ENCODE measurements around the gene SPRR2D. TPM values are rescaled to one million over a fixed set of nuclear protein-coding genes. Genes with fewer than 3 reads are reported as not detected.

Gene SPRR2D
- total RNA-seq, 1 experiment from 2014 or later, result not detected

Other genes with a start within 250 kb of the SPRR2D start
- not detected in 2 replicates for gene LCE1D, start 244.4 kb downstream of the SPRR2D start, total RNA-seq (2014; rRNA removed; shearing (Covaris generic); ENCODE audit: low replicate concordance)
- gene LCE1C, start 234.5 kb downstream of the SPRR2D start, total RNA-seq (2014; rRNA removed; shearing (Covaris generic); ENCODE audit: low replicate concordance), result not detected in 2 replicates
- not detected in 2 replicates for gene LCE1B, start 229.1 kb downstream of the SPRR2D start, total RNA-seq (2014; rRNA removed; shearing (Covaris generic); ENCODE audit: low replicate concordance)
- gene LCE1A, start 213.6 kb downstream of the SPRR2D start, total RNA-seq (2014; rRNA removed; shearing (Covaris generic); ENCODE audit: low replicate concordance), result not detected in 2 replicates
- gene LCE6A, start 198.3 kb downstream of the SPRR2D start, total RNA-seq (2014; rRNA removed; shearing (Covaris generic); ENCODE audit: low replicate concordance), result not detected in 2 replicates
- gene LCE7A, start 181.1 kb downstream of the SPRR2D start, total RNA-seq (2014; rRNA removed; shearing (Covaris generic); ENCODE audit: low replicate concordance), result not detected in 2 replicates
- gene SMCP, start 162.8 kb downstream of the SPRR2D start, total RNA-seq (2014; rRNA removed; shearing (Covaris generic); ENCODE audit: low replicate concordance), result not detected in 2 replicates
- not detected in 2 replicates for gene IVL, start 132.6 kb downstream of the SPRR2D start, total RNA-seq (2014; rRNA removed; shearing (Covaris generic); ENCODE audit: low replicate concordance)
- gene SPRR5, start 93.9 kb downstream of the SPRR2D start, total RNA-seq (2014; rRNA removed; shearing (Covaris generic); ENCODE audit: low replicate concordance), result not detected in 2 replicates
- not detected in 2 replicates for gene SPRR4, start 70.5 kb downstream of the SPRR2D start, total RNA-seq (2014; rRNA removed; shearing (Covaris generic); ENCODE audit: low replicate concordance)
- gene SPRR1A, start 57.0 kb downstream of the SPRR2D start, total RNA-seq (2014; rRNA removed; shearing (Covaris generic); ENCODE audit: low replicate concordance), result not detected in 2 replicates
- not detected in 2 replicates for gene SPRR3, start 39.4 kb downstream of the SPRR2D start, total RNA-seq (2014; rRNA removed; shearing (Covaris generic); ENCODE audit: low replicate concordance)
- gene SPRR1B, start 9.9 kb downstream of the SPRR2D start, total RNA-seq (2014; rRNA removed; shearing (Covaris generic); ENCODE audit: low replicate concordance), result not detected in 2 replicates
- gene SPRR2A, start 16.4 kb upstream of the SPRR2D start, total RNA-seq (2014; rRNA removed; shearing (Covaris generic); ENCODE audit: low replicate concordance), result not detected in 2 replicates
- gene SPRR2B, start 30.5 kb upstream of the SPRR2D start, total RNA-seq (2014; rRNA removed; shearing (Covaris generic); ENCODE audit: low replicate concordance), result not detected in 2 replicates
- not detected in 2 replicates for gene SPRR2E, start 53.4 kb upstream of the SPRR2D start, total RNA-seq (2014; rRNA removed; shearing (Covaris generic); ENCODE audit: low replicate concordance)
- not detected in 2 replicates for gene SPRR2F, start 72.4 kb upstream of the SPRR2D start, total RNA-seq (2014; rRNA removed; shearing (Covaris generic); ENCODE audit: low replicate concordance)
- gene SPRR2G, start 109.8 kb upstream of the SPRR2D start, total RNA-seq (2014; rRNA removed; shearing (Covaris generic); ENCODE audit: low replicate concordance), result not detected in 2 replicates
- gene LELP1, start 162.3 kb upstream of the SPRR2D start, total RNA-seq (2014; rRNA removed; shearing (Covaris generic); ENCODE audit: low replicate concordance), result not detected in 2 replicates
- 0.07 and 1.0 TPM in 2 replicates for gene PRR9, start 176.5 kb upstream of the SPRR2D start, total RNA-seq (2014; rRNA removed; shearing (Covaris generic); ENCODE audit: low replicate concordance)
- not detected in 2 replicates for gene LORICRIN, start 218.6 kb upstream of the SPRR2D start, total RNA-seq (2014; rRNA removed; shearing (Covaris generic); ENCODE audit: low replicate concordance)

Measured in MG63 (cell line).